GM23338 (cell line): ENCODE data around the gene SFSWAP.

Experiments
- CTCF ChIP-seq, 2 experiments: fragments of 200-600 bp in 1 of 2; sonication (generic) in 1 of 2; conservative IDR thresholded peaks; 2 replicates each; pipeline versions ENCODE4 v1.5.1 to v1.6.1; 2016 to 2017; ENCODE audit warnings: antibody characterized with exemption in 2 of 2, low read depth in 2 of 2, mild to moderate bottlenecking in 2 of 2, moderate library complexity in 1 of 2
- EZH2 ChIP-seq: fragments of 200-600 bp; sonication (generic); IDR thresholded peaks from one replicate; pipeline ENCODE4 v1.8.0; 2017; ENCODE audit warnings: antibody characterized with exemption, mild to moderate bottlenecking, low read depth; ENCODE audit not compliant: unreplicated experiment
- EZH2phosphoT487 ChIP-seq: fragments of 200-600 bp; sonication (generic); IDR thresholded peaks from one replicate; pipeline ENCODE4 v1.8.1; 2018; ENCODE audit warnings: antibody characterized with exemption; ENCODE audit not compliant: unreplicated experiment
- POLR2AphosphoS5 ChIP-seq: IDR thresholded peaks from 2 replicates; pipeline ENCODE4 v1.6.1; 2016; ENCODE audit warnings: antibody characterized with exemption, low read depth
- STAT1 ChIP-seq: IDR thresholded peaks from one replicate; pipeline ENCODE4 v1.6.1; 2016; ENCODE audit warnings: antibody characterized with exemption; ENCODE audit not compliant: unreplicated experiment
- TF ChIP-seq, protein P1 (sequence below): IDR thresholded peaks from one replicate; pipeline ENCODE4 v1.6.1; 2018; ENCODE audit warnings: antibody characterized with exemption; ENCODE audit not compliant: unreplicated experiment

DNA sequence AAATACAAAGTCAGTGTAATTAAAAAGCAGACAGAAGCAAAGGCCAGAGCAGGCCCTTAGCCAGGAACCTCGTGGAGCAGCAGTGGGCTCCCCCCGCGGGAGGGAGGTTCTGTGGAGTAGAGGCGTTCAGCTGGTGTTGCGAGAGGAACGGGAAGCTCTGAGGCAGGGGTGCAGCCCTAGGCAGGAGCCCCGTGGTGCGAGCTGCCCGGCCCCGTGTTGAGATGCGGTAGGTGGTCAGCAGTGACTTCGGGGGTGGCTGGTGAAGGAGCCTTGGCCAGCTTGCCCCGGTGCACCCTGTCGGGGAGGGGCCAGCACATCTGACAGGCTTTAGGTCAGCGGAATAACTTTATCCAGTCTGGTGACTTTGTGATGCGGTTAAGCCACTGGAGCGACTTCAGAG lies 46.2 kb downstream of the SFSWAP start:
- no peak for TF ChIP-seq CTCF (conservative IDR thresholded peaks at IDR 0.05; ENCODE audit: low read depth in 2 of 2)
- TF ChIP-seq POLR2AphosphoS5 = no peak
- no peak for TF ChIP-seq EZH2phosphoT487
- TF ChIP-seq EZH2 = no peak
- TF ChIP-seq, protein P1, sequence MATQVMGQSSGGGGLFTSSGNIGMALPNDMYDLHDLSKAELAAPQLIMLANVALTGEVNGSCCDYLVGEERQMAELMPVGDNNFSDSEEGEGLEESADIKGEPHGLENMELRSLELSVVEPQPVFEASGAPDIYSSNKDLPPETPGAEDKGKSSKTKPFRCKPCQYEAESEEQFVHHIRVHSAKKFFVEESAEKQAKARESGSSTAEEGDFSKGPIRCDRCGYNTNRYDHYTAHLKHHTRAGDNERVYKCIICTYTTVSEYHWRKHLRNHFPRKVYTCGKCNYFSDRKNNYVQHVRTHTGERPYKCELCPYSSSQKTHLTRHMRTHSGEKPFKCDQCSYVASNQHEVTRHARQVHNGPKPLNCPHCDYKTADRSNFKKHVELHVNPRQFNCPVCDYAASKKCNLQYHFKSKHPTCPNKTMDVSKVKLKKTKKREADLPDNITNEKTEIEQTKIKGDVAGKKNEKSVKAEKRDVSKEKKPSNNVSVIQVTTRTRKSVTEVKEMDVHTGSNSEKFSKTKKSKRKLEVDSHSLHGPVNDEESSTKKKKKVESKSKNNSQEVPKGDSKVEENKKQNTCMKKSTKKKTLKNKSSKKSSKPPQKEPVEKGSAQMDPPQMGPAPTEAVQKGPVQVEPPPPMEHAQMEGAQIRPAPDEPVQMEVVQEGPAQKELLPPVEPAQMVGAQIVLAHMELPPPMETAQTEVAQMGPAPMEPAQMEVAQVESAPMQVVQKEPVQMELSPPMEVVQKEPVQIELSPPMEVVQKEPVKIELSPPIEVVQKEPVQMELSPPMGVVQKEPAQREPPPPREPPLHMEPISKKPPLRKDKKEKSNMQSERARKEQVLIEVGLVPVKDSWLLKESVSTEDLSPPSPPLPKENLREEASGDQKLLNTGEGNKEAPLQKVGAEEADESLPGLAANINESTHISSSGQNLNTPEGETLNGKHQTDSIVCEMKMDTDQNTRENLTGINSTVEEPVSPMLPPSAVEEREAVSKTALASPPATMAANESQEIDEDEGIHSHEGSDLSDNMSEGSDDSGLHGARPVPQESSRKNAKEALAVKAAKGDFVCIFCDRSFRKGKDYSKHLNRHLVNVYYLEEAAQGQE = no peak
- TF ChIP-seq STAT1 = no peak
